Measurements from ENCODE around the gene LRRC8E. TPM values are rescaled to one million over a fixed set of nuclear protein-coding genes. Genes with fewer than 3 reads are reported as not detected.

LRRC8E gene
- total RNA-seq, 4 donors from 2014 or later, result 0.13 to 0.32 (median 0.29) TPM

DNA sequence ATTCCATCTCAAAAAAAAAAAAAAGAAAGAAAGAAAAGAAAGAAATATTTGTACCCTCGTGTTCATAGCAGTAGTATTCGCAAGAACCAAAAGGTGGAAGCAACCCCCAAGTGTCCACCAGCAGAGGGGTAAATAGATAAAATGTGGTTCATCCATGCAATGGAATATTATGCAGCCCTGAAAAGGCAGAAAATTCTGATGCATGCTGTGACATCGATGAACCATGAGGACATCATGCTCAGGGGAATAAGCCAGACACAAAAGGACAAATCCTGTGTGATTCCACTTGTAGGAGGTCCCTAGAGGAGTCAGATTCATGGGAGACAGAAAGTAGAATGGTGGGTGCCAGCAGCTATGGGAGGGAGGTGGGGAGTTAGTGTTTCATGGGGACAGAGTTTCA lies 6.4 kb upstream of the LRRC8E start:
- H3K27ac ChIP-seq, result no peak overlapping the region
- no peaks in the 10 kb centered on the region for H3K4me1 ChIP-seq
- no peak for ATAC-seq
- H3K27me3 ChIP-seq, result peaks cover 38% of the 10 kb centered on the region
- H3K4me3 ChIP-seq, result no peak overlapping the region
- no peaks in the 10 kb centered on the region for H3K36me3 ChIP-seq
- 72% methylated on average over 2 of the region's 3 CpGs; no CpG with 5 or more reads in 1 of the 2 donors for WGBS, 2 donors (ENCODE audit: low coverage in 1 of 2)
- H3K9me3 ChIP-seq, result no peaks in the 10 kb centered on the region
- no peak for TF ChIP-seq POLR2AphosphoS5 (IDR thresholded peaks at IDR 0.05)
- TF ChIP-seq, protein P1, sequence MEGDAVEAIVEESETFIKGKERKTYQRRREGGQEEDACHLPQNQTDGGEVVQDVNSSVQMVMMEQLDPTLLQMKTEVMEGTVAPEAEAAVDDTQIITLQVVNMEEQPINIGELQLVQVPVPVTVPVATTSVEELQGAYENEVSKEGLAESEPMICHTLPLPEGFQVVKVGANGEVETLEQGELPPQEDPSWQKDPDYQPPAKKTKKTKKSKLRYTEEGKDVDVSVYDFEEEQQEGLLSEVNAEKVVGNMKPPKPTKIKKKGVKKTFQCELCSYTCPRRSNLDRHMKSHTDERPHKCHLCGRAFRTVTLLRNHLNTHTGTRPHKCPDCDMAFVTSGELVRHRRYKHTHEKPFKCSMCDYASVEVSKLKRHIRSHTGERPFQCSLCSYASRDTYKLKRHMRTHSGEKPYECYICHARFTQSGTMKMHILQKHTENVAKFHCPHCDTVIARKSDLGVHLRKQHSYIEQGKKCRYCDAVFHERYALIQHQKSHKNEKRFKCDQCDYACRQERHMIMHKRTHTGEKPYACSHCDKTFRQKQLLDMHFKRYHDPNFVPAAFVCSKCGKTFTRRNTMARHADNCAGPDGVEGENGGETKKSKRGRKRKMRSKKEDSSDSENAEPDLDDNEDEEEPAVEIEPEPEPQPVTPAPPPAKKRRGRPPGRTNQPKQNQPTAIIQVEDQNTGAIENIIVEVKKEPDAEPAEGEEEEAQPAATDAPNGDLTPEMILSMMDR (IDR thresholded peaks at IDR 0.05), result no peak
- no peak for TF ChIP-seq EP300 (IDR thresholded peaks at IDR 0.05)
- no peak for TF ChIP-seq POLR2A (IDR thresholded peaks at IDR 0.05)

DNA sequence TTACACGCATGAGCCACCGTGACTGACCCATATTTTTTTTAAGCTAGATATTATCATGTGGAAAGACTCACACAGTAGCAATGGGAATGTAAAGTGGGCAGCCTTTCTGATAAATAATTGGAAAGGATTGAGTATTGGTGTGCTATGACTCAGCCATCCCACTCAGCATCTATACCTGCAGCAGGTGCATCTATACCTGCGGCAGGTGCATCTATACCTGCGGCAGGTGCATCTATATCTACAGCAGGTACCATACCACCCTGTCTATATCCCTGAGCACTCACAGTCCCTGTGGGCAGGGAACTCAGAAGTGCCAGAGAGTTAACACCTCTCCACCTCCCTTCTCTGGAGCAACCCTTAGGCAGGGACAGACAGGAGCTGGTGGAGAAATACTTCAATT lies 5.2 kb upstream of the LRRC8E start:
- no peak overlapping the region for H3K4me3 ChIP-seq
- no peak for ATAC-seq
- H3K9me3 ChIP-seq, result no peaks in the 10 kb centered on the region
- TF ChIP-seq POLR2A (IDR thresholded peaks at IDR 0.05) (no peak), POLR2AphosphoS5 (IDR thresholded peaks at IDR 0.05) (no peak), EP300 (IDR thresholded peaks at IDR 0.05) (no peak)
- TF ChIP-seq, protein P1 (IDR thresholded peaks at IDR 0.05), result no peak
- peaks cover 0 to 3% (median 0%) of the 10 kb centered on the region in 3 donors for H3K4me1 ChIP-seq
- no peaks in the 10 kb centered on the region for H3K36me3 ChIP-seq
- 55 to 67% methylated on average over 2 to 4 of the region's 4 CpGs for WGBS, 2 donors (ENCODE audit: low coverage in 1 of 2)
- H3K27me3 ChIP-seq, result peaks cover 45% of the 10 kb centered on the region
- H3K27ac ChIP-seq, result no peak overlapping the region

DNA sequence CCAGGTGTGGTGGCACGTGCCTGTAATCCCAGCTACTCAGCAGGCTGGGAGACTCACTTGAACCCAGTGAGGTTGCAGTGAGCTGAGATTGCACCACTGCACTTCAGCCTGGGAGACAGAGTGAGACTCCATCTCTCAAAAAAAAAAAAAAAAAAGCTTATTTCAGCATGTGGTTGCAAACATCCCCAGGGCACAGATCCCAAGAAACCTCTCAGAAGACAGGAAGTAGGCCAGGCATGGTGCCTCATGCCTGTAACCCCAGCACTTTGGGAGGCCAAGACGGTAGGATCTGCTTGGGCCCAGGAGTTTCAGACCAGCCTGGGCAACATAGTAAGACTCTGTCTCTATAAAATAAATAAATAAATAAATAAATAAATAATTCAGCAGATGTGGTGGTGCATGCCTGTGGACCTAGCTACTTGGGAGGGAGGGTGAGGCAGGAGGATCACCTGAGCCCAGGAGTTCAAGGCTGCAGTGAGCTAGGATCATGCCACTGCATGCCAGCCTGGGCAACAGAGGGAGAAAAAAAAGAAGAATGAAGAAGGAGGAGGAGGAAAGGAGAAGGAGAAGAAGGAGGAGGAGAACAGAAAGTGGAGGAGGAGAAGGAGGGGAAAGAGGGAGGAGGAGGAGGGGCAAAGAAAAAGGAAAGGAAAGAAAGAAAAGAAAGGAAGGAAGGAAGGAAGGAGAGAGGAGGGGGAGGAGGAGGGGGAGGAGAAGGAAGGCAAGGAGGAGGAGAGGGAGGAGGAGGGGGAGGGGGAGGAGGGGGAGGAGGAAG lies 4.3 kb upstream of the LRRC8E start:
- no peak for ATAC-seq
- TF ChIP-seq, protein P1 (IDR thresholded peaks at IDR 0.05), result no peak
- no peak for TF ChIP-seq POLR2A (IDR thresholded peaks at IDR 0.05)
- TF ChIP-seq EP300 (IDR thresholded peaks at IDR 0.05), result no peak
- no peak for TF ChIP-seq POLR2AphosphoS5 (IDR thresholded peaks at IDR 0.05)
- Histone ChIP-seq H3K36me3 (no peaks in the 10 kb centered on the region), H3K27ac (no peak overlapping the region), H3K4me3 (no peak overlapping the region), H3K9me3 (no peaks in the 10 kb centered on the region), H3K27me3 (peaks cover 50% of the 10 kb centered on the region), H3K4me1 (peaks cover 0 to 11% (median 0%) of the 10 kb centered on the region in 3 donors)
- WGBS, 2 donors (ENCODE audit: low coverage in 1 of 2), result 71 to 86% methylated on average over 1 to 2 of the region's 2 CpGs

DNA sequence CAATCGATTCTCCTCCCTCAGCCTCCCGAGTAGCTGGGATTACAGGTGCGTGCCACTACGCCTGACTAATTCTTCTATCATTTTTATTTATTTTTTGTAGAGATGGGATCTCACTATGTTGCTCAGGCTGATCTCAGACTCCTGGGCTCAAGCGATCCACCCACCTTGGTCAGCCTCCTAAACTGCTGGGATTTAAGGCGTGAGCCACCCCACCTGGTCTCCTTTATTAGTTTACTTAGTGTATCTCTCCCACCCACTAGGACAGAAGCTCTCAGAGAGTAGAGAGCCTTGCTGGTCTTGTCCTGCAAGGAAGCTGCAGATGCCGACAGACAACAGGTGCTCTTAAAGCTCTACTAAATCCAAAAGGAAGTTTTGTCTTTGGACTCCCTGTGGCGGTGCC lies 2.5 kb upstream of the LRRC8E start:
- 88 to 90% methylated on average over 2 to 4 of the region's 8 CpGs for WGBS, 2 donors (ENCODE audit: low coverage in 1 of 2)
- H3K4me3 ChIP-seq, result no peak overlapping the region
- H3K9me3 ChIP-seq, result no peaks in the 10 kb centered on the region
- peaks cover 0 to 11% (median 0%) of the 10 kb centered on the region in 3 donors for H3K4me1 ChIP-seq
- peaks cover 56% of the 10 kb centered on the region for H3K27me3 ChIP-seq
- ATAC-seq, result no peak
- TF ChIP-seq, protein P1 (IDR thresholded peaks at IDR 0.05), result no peak
- TF ChIP-seq POLR2AphosphoS5 (IDR thresholded peaks at IDR 0.05) (no peak), EP300 (IDR thresholded peaks at IDR 0.05) (no peak), POLR2A (IDR thresholded peaks at IDR 0.05) (no peak)
- H3K27ac ChIP-seq, result no peak overlapping the region
- no peaks in the 10 kb centered on the region for H3K36me3 ChIP-seq

All from gastroesophageal sphincter (tissue), 4 donors.